Stimulated activated naive CD8-positive, alpha-beta T cell treated with anti-CD3 and anti-CD28 coated beads, Interleukin-15, Interleukin-2, amounts not matched to agents 100 U/mL and 50 U/mL, for 24 hours (primary cell): Measurements from ENCODE around the gene LPAR5.
"Not testable (repeated sequence)": the region's sequence is repeated elsewhere in the genome, so short reads cannot be mapped to it uniquely, and the experiment has no call there.

Experiments used
- ATAC-seq: fragments of 150-1000 bp; cut with Tn5 transposase; one replicate; pipeline ENCODE4 v1.10.0; 2021
- DNase-seq: peaks from one replicate; pipeline ENCODE4 v3.0.0; 2021

LPAR5 gene

GRCh38 chr12:6606331-6607131 is 29.2 kb downstream of the LPAR5 start:
- ATAC-seq = peak; percentile 33

GRCh38 chr12:6605421-6606330 is 30.1 kb downstream of the LPAR5 start:
- DNase-seq (no peak), ATAC-seq (peak; percentile 53)

More at GRCh38 chr12:6606331-6607131, 29.2 kb downstream of the LPAR5 start:
- peak; percentile 75 for DNase-seq

GRCh38 chr12:6604259-6605029 is 31.3 kb downstream of the LPAR5 start:
- no peak for ATAC-seq
- DNase-seq = no peak

GRCh38 chr12:6603095-6603567 is 32.6 kb downstream of the LPAR5 start:
- DNase-seq = peak; percentile 41
- ATAC-seq = no peak

GRCh38 chr12:6602526-6602925 is 33.2 kb downstream of the LPAR5 start:
- ATAC-seq = no peak
- no peak for DNase-seq

GRCh38 chr12:6595673-6596072 is 40.1 kb downstream of the LPAR5 start:
- not testable (repeated sequence) for ATAC-seq, DNase-seq

- DNase-seq = no peak
- no peak for ATAC-seq
These were observed 43.7 kb downstream of the LPAR5 start for GRCh38 chr12:6592087-6592486.

GRCh38 chr12:6586569-6586968 is 49.2 kb downstream of the LPAR5 start:
- DNase-seq, ATAC-seq: not testable (repeated sequence)

- no peak for ATAC-seq
- no peak for DNase-seq
These were observed 51.5 kb downstream of the LPAR5 start for GRCh38 chr12:6584293-6584692.

- DNase-seq (no peak), ATAC-seq (no peak)
These were observed 52.8 kb downstream of the LPAR5 start for GRCh38 chr12:6582959-6583358.

GRCh38 chr12:6582196-6582595 is 53.6 kb downstream of the LPAR5 start:
- no peak for DNase-seq
- no peak for ATAC-seq

GRCh38 chr12:6575648-6576047 is 60.1 kb downstream of the LPAR5 start:
- no peak for DNase-seq
- ATAC-seq = no peak

- DNase-seq (no peak), ATAC-seq (peak; percentile 17)
These were observed 61.0 kb downstream of the LPAR5 start for GRCh38 chr12:6574576-6575295.

GRCh38 chr12:6573001-6573400 is 62.8 kb downstream of the LPAR5 start:
- DNase-seq = no peak
- ATAC-seq = no peak

- ATAC-seq (no peak), DNase-seq (peak; percentile 71)
These were observed 65.4 kb downstream of the LPAR5 start for GRCh38 chr12:6570264-6570887.

GRCh38 chr12:6569786-6570185 is 66.0 kb downstream of the LPAR5 start:
- ATAC-seq = no peak

GRCh38 chr12:6569312-6569711 is 66.4 kb downstream of the LPAR5 start:
- no peak for ATAC-seq

More at GRCh38 chr12:6569786-6570185, 66.0 kb downstream of the LPAR5 start:
- DNase-seq = no peak

More at GRCh38 chr12:6569312-6569711, 66.4 kb downstream of the LPAR5 start:
- DNase-seq = no peak
